ENCODE measurements around the gene MYO1E.

Gene MYO1E

DNA sequence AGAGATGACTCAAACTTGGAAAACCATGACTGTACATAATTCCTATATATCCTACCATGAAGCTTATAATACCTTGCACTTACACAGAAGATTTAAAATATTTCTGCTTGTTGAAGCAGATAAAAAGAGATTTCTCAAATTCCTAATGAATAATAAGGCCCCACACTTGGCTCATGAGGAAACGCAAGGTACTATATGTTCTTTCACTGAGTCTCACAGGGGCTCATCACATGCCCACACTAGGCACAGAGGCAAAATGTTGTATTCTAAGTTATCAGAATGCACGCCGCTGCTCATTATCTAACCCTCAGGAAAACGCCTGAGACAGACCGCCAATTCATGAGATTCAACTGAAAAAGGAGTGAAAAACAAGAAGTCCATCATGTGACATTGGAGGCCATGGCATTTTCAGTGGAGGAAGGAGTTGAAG is 5.6 kb downstream of the MYO1E start:
- H3F3A ChIP-seq (ENCODE audit: insufficient read depth): peaks cover 47% of the 10 kb centered on the region
- no peak for TF ChIP-seq EZH2phosphoT487 (conservative IDR thresholded peaks at IDR 0.05; ENCODE audit: low read length)
- TF ChIP-seq CTCF (IDR thresholded peaks at IDR 0.05; ENCODE audit: insufficient read depth, low read length, poor library complexity, severe bottlenecking): no peak
- H2AFZ ChIP-seq (ENCODE audit: low read depth, low read length, severe bottlenecking): no peak overlapping the region
- H3K36me3 ChIP-seq (ENCODE audit: low read length): peaks cover 26% of the 10 kb centered on the region
- H3K79me2 ChIP-seq (ENCODE audit: insufficient read depth, low read length): peaks cover 98% of the 10 kb centered on the region
- peak overlapping the region; percentile 27 for H3K4me3 ChIP-seq (ENCODE audit: insufficient read depth, low read length, poor library complexity, severe bottlenecking)
- H3K27ac ChIP-seq (ENCODE audit: low read depth, low read length): peak overlapping the region; percentile 92
- peak overlapping the region; percentile 90 for H3K4me2 ChIP-seq (ENCODE audit: low read depth, low read length, poor library complexity, severe bottlenecking)
- peaks cover 42% of the 10 kb centered on the region for H4K20me1 ChIP-seq (ENCODE audit: low read depth, low read length)
- H3K9me2 ChIP-seq (replicated peaks; ENCODE audit: insufficient read depth, low read length): no peaks in the 10 kb centered on the region
- H3K27me3 ChIP-seq (ENCODE audit: low read length): no peaks in the 10 kb centered on the region
- peak overlapping the region; percentile 92 for H3K9ac ChIP-seq (ENCODE audit: low read length)
- no peaks in the 10 kb centered on the region for H3K9me3 ChIP-seq (ENCODE audit: insufficient read depth, low read length)

- H3K9me3 ChIP-seq (ENCODE audit: insufficient read depth, low read length): no peaks in the 10 kb centered on the region
- no peak overlapping the region for H2AFZ ChIP-seq (ENCODE audit: low read depth, low read length, severe bottlenecking)
- no peaks in the 10 kb centered on the region for H3K9me2 ChIP-seq (replicated peaks; ENCODE audit: insufficient read depth, low read length)
- no peak for TF ChIP-seq EZH2phosphoT487 (conservative IDR thresholded peaks at IDR 0.05; ENCODE audit: low read length)
- TF ChIP-seq CTCF (IDR thresholded peaks at IDR 0.05; ENCODE audit: insufficient read depth, low read length, poor library complexity, severe bottlenecking): no peak
- H3K27me3 ChIP-seq (ENCODE audit: low read length): no peaks in the 10 kb centered on the region
- peaks cover 49% of the 10 kb centered on the region for H3F3A ChIP-seq (ENCODE audit: insufficient read depth)
- peak overlapping the region; percentile 27 for H3K4me3 ChIP-seq (ENCODE audit: insufficient read depth, low read length, poor library complexity, severe bottlenecking)
- 0 out of 2 replicates have a peak overlapping the region, but pooled peaks have one; percentile 92 for H3K9ac ChIP-seq (ENCODE audit: low read length)
- H3K79me2 ChIP-seq (ENCODE audit: insufficient read depth, low read length): peaks cover 100% of the 10 kb centered on the region
- H4K20me1 ChIP-seq (ENCODE audit: low read depth, low read length): peaks cover 46% of the 10 kb centered on the region
- H3K36me3 ChIP-seq (ENCODE audit: low read length): peaks cover 26% of the 10 kb centered on the region
- peak overlapping the region; percentile 90 for H3K4me2 ChIP-seq (ENCODE audit: low read depth, low read length, poor library complexity, severe bottlenecking)
- peak overlapping the region; percentile 92; the same call in 1 of the 2 replicates for H3K27ac ChIP-seq (ENCODE audit: low read depth, low read length)
These were observed 6.2 kb downstream of the MYO1E start for GRCh38 chr15:59366333-59367021.

DNA sequence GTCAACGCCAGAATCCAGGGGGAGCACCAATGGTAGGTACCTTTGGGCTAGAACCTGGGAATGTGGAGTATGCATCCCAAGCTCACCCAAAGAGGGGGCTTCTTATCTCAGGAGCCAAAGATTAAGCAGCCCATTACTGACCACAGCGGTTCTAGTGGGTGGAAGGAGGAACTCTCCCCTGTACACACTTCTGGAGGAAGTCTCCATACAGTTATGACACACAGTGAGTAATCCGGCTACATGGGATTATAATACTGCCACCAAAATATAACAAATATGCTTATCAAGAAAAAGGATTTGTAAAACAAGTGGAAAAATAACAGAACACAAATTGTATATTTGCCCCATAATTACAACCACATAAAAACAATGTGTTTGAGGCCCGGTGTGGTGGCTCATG is 8.4 kb downstream of the MYO1E start:
- peaks cover 41% of the 10 kb centered on the region for H3F3A ChIP-seq (ENCODE audit: insufficient read depth)
- peaks cover 63% of the 10 kb centered on the region for H4K20me1 ChIP-seq (ENCODE audit: low read depth, low read length)
- no peaks in the 10 kb centered on the region for H3K9me3 ChIP-seq (ENCODE audit: insufficient read depth, low read length)
- H3K79me2 ChIP-seq (ENCODE audit: insufficient read depth, low read length): peaks cover 100% of the 10 kb centered on the region
- H3K4me3 ChIP-seq (ENCODE audit: insufficient read depth, low read length, poor library complexity, severe bottlenecking): no peak overlapping the region
- H3K27me3 ChIP-seq (ENCODE audit: low read length): no peaks in the 10 kb centered on the region
- H3K4me2 ChIP-seq (ENCODE audit: low read depth, low read length, poor library complexity, severe bottlenecking): peak overlapping the region; percentile 21
- no peak overlapping the region for H3K9ac ChIP-seq (ENCODE audit: low read length)
- peaks cover 17% of the 10 kb centered on the region for H3K36me3 ChIP-seq (ENCODE audit: low read length)
- H3K27ac ChIP-seq (ENCODE audit: low read depth, low read length): no peak overlapping the region
- no peak overlapping the region for H2AFZ ChIP-seq (ENCODE audit: low read depth, low read length, severe bottlenecking)
- TF ChIP-seq CTCF (IDR thresholded peaks at IDR 0.05; ENCODE audit: insufficient read depth, low read length, poor library complexity, severe bottlenecking): no peak
- no peak for TF ChIP-seq EZH2phosphoT487 (conservative IDR thresholded peaks at IDR 0.05; ENCODE audit: low read length)
- H3K9me2 ChIP-seq (replicated peaks; ENCODE audit: insufficient read depth, low read length): no peaks in the 10 kb centered on the region
